ENCODE results near the gene TRIM13. TPM values are rescaled to one million over a fixed set of nuclear protein-coding genes. Genes with fewer than 3 reads are reported as not detected.
"Not testable (repeated sequence)": the region's sequence is repeated elsewhere in the genome, so short reads cannot be mapped to it uniquely, and the experiment has no call there.

TRIM13 gene, protein sequence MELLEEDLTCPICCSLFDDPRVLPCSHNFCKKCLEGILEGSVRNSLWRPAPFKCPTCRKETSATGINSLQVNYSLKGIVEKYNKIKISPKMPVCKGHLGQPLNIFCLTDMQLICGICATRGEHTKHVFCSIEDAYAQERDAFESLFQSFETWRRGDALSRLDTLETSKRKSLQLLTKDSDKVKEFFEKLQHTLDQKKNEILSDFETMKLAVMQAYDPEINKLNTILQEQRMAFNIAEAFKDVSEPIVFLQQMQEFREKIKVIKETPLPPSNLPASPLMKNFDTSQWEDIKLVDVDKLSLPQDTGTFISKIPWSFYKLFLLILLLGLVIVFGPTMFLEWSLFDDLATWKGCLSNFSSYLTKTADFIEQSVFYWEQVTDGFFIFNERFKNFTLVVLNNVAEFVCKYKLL
- total RNA-seq (2022) (16.5 and 21.0 TPM in 2 replicates), Bru-seq, nascent RNA (percentile 90 among the genes with signal in this experiment), BruChase-seq, experiment 1, labeled RNA remaining after a 2-hour chase (percentile 88 among the genes with signal in this experiment), BruChase-seq, experiment 2, labeled RNA remaining after a 6-hour chase (percentile 68 among the genes with signal in this experiment)
- long read RNA-seq, full-length matches to known transcripts = 17 of 28 reads
- long read RNA-seq, partial matches to known transcripts = 0 of 28 reads
- long read RNA-seq, other reads (novel, unspliced or antisense) = 11 of 28 reads

DNA sequence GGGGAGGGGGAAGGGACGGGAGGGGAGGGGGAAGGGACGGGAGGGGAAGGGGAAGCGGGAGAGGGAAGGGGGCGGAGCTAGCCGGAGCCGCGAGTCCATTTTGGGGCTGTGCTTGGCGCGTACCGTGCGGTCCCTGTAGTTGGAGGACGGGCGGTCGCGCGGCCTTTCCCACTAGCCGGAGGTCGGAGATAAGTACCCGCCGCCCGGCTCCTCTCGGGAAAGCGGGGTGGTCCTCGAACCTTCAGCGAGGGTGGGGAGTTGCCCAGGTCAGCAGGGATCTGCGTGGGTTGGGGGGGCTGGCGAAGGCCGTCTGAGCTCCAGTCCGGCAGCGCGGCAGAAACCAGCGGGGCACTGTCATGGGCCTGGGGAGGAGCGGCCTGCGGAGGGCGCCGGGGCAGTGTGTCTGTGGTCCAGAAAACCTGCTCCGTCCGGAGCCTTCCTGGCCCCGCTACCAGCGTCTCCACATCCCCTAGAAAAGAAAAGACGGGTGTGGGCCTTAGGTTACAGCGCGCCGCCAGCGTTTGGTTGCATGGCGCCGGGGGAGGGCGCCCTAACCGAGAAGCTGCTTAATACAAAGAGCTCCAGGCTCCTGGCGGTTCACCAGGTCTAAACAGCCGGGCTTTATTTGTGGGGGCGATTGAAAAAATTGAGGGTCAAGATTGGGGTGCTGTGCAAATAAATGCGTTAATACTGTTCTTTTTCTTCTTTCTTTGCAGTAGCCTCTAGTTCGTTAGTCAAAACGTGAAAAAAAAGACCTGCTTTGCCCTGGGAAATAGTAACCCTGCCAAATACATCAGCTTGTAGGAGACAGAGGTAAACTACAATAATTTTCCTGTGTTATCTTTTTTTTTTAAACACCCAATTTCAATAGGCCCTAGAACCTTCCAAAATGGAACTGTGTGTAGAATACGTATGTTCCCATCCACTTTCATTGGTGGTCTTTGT, at the start of gene TRIM13:
TSS of gene TRIM13 (plus strand) at position 92 of the 945 bp plus-strand sequence. CDS start 14,899 bp downstream, outside the sequence.
- POLR2A ChIA-PET = interaction anchor here (0.5 to 1.7 kb wide), 17 partner anchors 10 to 944 kb away, joined by 3 to 19 read pairs (median 3); partner anchors contain the start of genes EBPL, KPNA3 and SPRYD7
- TF ChIP-seq, protein P1, sequence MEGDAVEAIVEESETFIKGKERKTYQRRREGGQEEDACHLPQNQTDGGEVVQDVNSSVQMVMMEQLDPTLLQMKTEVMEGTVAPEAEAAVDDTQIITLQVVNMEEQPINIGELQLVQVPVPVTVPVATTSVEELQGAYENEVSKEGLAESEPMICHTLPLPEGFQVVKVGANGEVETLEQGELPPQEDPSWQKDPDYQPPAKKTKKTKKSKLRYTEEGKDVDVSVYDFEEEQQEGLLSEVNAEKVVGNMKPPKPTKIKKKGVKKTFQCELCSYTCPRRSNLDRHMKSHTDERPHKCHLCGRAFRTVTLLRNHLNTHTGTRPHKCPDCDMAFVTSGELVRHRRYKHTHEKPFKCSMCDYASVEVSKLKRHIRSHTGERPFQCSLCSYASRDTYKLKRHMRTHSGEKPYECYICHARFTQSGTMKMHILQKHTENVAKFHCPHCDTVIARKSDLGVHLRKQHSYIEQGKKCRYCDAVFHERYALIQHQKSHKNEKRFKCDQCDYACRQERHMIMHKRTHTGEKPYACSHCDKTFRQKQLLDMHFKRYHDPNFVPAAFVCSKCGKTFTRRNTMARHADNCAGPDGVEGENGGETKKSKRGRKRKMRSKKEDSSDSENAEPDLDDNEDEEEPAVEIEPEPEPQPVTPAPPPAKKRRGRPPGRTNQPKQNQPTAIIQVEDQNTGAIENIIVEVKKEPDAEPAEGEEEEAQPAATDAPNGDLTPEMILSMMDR (IDR thresholded peaks at IDR 0.05; ENCODE audit: insufficient read depth in 1 of 2, low read depth in 1 of 2, low read length in 1 of 2, severe bottlenecking in 1 of 2, unreplicated experiment in 1 of 2) = peak; percentile 79 to 93

DNA sequence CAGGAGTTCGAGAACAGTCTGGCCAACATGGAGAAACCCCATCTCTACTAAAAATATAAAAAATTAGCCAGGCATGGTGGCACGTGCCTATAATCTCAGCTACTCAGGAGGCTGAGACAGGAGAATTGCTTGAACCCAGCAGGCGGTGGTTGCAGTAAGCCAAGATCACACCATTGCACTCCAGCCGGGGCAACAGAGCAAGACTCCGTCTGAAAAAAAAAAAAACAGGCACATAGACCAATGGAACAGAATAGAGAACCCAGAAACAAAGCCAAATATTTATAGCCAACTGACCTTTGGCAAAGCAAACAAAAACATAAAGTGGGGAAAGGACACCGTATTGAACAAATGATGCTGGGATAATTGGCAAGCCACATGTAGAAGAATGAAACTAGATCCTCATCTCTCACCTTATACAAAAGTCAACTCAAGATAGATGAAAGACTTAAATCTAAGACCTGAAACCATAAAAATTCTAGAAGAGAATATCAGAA, 48.0 kb upstream of the TRIM13 start:
- H3K4me3 ChIP-seq (ENCODE audit: low read depth, low read length); intact Hi-C loops (cut with micrococcal nuclease; ENCODE audit: unreplicated experiment); H3K36me3 Mint-ChIP-seq (ENCODE audit: insufficient read depth, unreplicated experiment); POLR2A ChIA-PET; H3K9me3 ChIP-seq; H3K27me3 Mint-ChIP-seq (ENCODE audit: insufficient read depth, unreplicated experiment); H3K27me3 ChIP-seq (replicated peaks; ENCODE audit: control insufficient read depth, insufficient read depth, low read length); H3K27ac Mint-ChIP-seq (ENCODE audit: unreplicated experiment); H3K4me3 Mint-ChIP-seq (ENCODE audit: unreplicated experiment); CTCF ChIA-PET; H3K4me1 Mint-ChIP-seq (ENCODE audit: low read depth, unreplicated experiment); H3K36me3 ChIP-seq (ENCODE audit: control insufficient read depth, insufficient read depth, low read length); BruUV-seq (replicated peaks); H3K9me3 Mint-ChIP-seq (ENCODE audit: unreplicated experiment); DNase-seq: not testable (repeated sequence)
- peaks cover 25% of the 10 kb centered on the region for H3K4me1 ChIP-seq

More for the DNA sequence above, at the start of gene TRIM13:
- Histone ChIP-seq H3K36me3 (ENCODE audit: control insufficient read depth, insufficient read depth, low read length) (no peaks in the 10 kb centered on the region; the same call in 1 of the 2 replicates), H3K27me3 (replicated peaks; ENCODE audit: control insufficient read depth, insufficient read depth, low read length) (no peaks in the 10 kb centered on the region), H3K4me3 (ENCODE audit: low read depth, low read length) (peak within 1 kb of the TSS; percentile 77), H3K4me1 (peaks cover 29% of the 10 kb centered on the region), H3K9me3 (no peaks in the 10 kb centered on the region)
- CTCF ChIA-PET = interaction anchor here (0.6 to 2.4 kb wide), 23 partner anchors 11 to 1289 kb away, joined by 3 to 40 read pairs (median 4); partner anchors contain the start of genes EBPL, KPNA3 and SPRYD7
- H3K36me3 Mint-ChIP-seq (ENCODE audit: insufficient read depth, unreplicated experiment) = peaks cover 44% of the 10 kb centered on the region
- peak within 1 kb of the TSS; percentile 91 for H3K27ac Mint-ChIP-seq (ENCODE audit: unreplicated experiment)
- peaks cover 9% of the 10 kb centered on the region for H3K4me1 Mint-ChIP-seq (ENCODE audit: low read depth, unreplicated experiment)
- TSS peak; percentile 48 for BruUV-seq (replicated peaks)
- peak within 1 kb of the TSS; percentile 92 for H3K4me3 Mint-ChIP-seq (ENCODE audit: unreplicated experiment)
- no peaks in the 10 kb centered on the region for H3K9me3 Mint-ChIP-seq (ENCODE audit: unreplicated experiment)
- DNase-seq = peak; percentile 91
- H3K27me3 Mint-ChIP-seq (ENCODE audit: insufficient read depth, unreplicated experiment) = no peaks in the 10 kb centered on the region
- intact Hi-C loops (cut with micrococcal nuclease; ENCODE audit: unreplicated experiment) = loop anchor here (1.0 to 5.0 kb wide), 4 partner anchors 61 to 204 kb away; partner anchors contain the start of genes KPNA3 and SPRYD7

DNA sequence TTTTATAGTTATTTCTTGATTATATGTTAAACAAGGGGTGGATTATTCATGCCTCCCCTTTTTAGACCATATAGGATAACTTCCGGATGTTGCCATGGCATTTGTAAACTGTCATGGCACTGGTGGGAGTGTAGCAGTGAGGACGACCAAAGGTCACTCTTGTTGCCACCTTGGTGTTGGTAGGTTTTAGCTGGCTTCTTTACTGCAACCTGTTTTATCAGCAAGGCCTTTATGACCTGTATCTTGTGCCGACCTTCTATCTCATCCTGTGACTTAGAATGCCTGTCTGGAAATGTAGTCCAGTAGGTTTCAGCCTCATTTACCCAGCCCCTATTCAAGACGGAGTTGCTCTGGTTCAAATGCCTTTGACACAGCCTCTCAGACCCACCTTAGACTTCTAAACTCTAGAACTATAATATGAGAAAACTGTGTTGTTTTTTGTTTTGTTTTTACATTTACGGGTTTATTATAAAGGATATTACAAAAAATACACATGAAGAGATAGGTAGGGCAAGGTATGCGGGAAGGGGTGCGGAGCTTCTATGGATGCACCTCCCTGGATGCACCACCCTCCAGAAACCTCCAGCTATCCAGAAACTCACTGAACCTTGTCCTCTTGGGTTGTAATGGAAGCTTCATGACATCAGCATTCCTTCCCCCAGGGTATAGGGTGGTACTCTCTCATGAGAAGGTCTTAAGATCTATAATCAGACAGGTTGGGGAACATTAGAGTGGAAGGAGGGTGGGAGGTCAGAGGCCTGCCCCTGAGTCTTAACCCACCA, 44.9 kb upstream of the TRIM13 start:
- Histone ChIP-seq H3K27me3 (replicated peaks; ENCODE audit: control insufficient read depth, insufficient read depth, low read length) (no peaks in the 10 kb centered on the region), H3K4me1 (peaks cover 31% of the 10 kb centered on the region), H3K4me3 (ENCODE audit: low read depth, low read length) (no peak overlapping the region), H3K36me3 (ENCODE audit: control insufficient read depth, insufficient read depth, low read length) (no peaks in the 10 kb centered on the region), H3K9me3 (peaks cover 4% of the 10 kb centered on the region; the same call in 1 of the 2 replicates)
- BruUV-seq (replicated peaks) = no TSS peak
- Mint-ChIP-seq H3K27me3 (ENCODE audit: insufficient read depth, unreplicated experiment) (no peaks in the 10 kb centered on the region), H3K4me3 (ENCODE audit: unreplicated experiment) (no peak overlapping the region), H3K36me3 (ENCODE audit: insufficient read depth, unreplicated experiment) (no peaks in the 10 kb centered on the region), H3K9me3 (ENCODE audit: unreplicated experiment) (peaks cover 7% of the 10 kb centered on the region), H3K4me1 (ENCODE audit: low read depth, unreplicated experiment) (peaks cover 7% of the 10 kb centered on the region), H3K27ac (ENCODE audit: unreplicated experiment) (peak overlapping the region; percentile 48)
- ChIA-PET POLR2A (interaction anchor here (1.0 kb wide), 1 partner anchor 16 kb away, joined by 3 read pairs; the partner anchor contains the start of gene SPRYD7), CTCF (no interaction called here)
- TF ChIP-seq, protein P1 (IDR thresholded peaks at IDR 0.05; ENCODE audit: insufficient read depth in 1 of 2, low read depth in 1 of 2, low read length in 1 of 2, severe bottlenecking in 1 of 2, unreplicated experiment in 1 of 2) = no peak
- DNase-seq = peak; percentile 50 to 67
- intact Hi-C loops (cut with micrococcal nuclease; ENCODE audit: unreplicated experiment) = no loop called here

Data from Caco-2 (cell line).